Fibroblast of lung (primary cell): ENCODE data around the gene NTRK2. TPM values are rescaled to one million over a fixed set of nuclear protein-coding genes. Genes with fewer than 3 reads are reported as not detected.

Source experiments
- DNase-seq, 2 donors: peaks; one replicate each; pipeline versions ENCODE4 v3.0.0 to v3.0.0-alpha.2; 2010; ENCODE audit warnings: low read depth in 2 of 2
- H2AFZ ChIP-seq: 2 replicates; pipeline ENCODE4 v1.5.1; 2012; ENCODE audit warnings: low read length, control low read depth, inconsistent platforms
- H3K27ac ChIP-seq: 2 replicates; pipeline ENCODE4 v1.5.1; 2011; ENCODE audit warnings: low read length, control low read depth; ENCODE audit not compliant: insufficient read depth
- H3K27me3 ChIP-seq: 2 replicates; pipeline ENCODE4 v1.5.1; 2011; ENCODE audit warnings: mild to moderate bottlenecking, low read length; ENCODE audit not compliant: control insufficient read depth, insufficient read depth
- H3K36me3 ChIP-seq: 2 replicates; pipeline ENCODE4 v1.5.1; 2011; ENCODE audit warnings: low read length; ENCODE audit not compliant: control insufficient read depth, insufficient read depth
- H3K4me1 ChIP-seq: 2 replicates; pipeline ENCODE4 v1.5.1; 2011; ENCODE audit warnings: low read length; ENCODE audit not compliant: control insufficient read depth, insufficient read depth; ENCODE audit errors: extremely low read depth
- H3K4me2 ChIP-seq: 2 replicates; pipeline ENCODE4 v1.5.1; 2011; ENCODE audit warnings: low read length, control low read depth; ENCODE audit not compliant: insufficient read depth; ENCODE audit errors: extremely low read depth
- H3K4me3 ChIP-seq, 4 experiments: fragments of 200-600 bp in 1 of 4; sonication (generic) in 1 of 4; replicated peaks in 1 of 4; 2 replicates each; pipeline ENCODE4 v1.5.1; 2011 to 2016; ENCODE audit warnings: low read length in 4 of 4, low read depth in 3 of 4, mild to moderate bottlenecking in 3 of 4, control low read depth in 2 of 4, inconsistent platforms in 1 of 4, mixed read lengths in 1 of 4; ENCODE audit not compliant: insufficient read depth in 1 of 4; ENCODE audit errors: control extremely low read depth in 1 of 4
- H3K79me2 ChIP-seq: 2 replicates; pipeline ENCODE4 v1.5.1; 2012; ENCODE audit warnings: mild to moderate bottlenecking, low read length, inconsistent platforms; ENCODE audit not compliant: control insufficient read depth, insufficient read depth
- H3K9ac ChIP-seq: 2 replicates; pipeline ENCODE4 v1.5.1; 2011; ENCODE audit warnings: mild to moderate bottlenecking, low read length, control low read depth; ENCODE audit not compliant: insufficient read depth
- H3K9me3 ChIP-seq: 2 replicates; pipeline ENCODE4 v1.5.1; 2012; ENCODE audit warnings: low read depth, low read length; ENCODE audit not compliant: control insufficient read depth, insufficient read depth
- H4K20me1 ChIP-seq: 2 replicates; pipeline ENCODE4 v1.5.1; 2011; ENCODE audit warnings: low read length; ENCODE audit not compliant: control insufficient read depth, insufficient read depth; ENCODE audit errors: extremely low read depth
- EZH2 ChIP-seq: IDR thresholded peaks from 2 replicates; pipeline ENCODE4 v1.5.1; 2012; ENCODE audit warnings: low read length, control low read depth, mild to moderate bottlenecking; ENCODE audit errors: missing control alignments
- polyA plus RNA-seq, 2 donors: library from polyadenylated mRNA; depleted of rRNA in 1 of 2; stranded (reverse) in 1 of 2; unstranded in 1 of 2; fragments of >200 nt; gene quantifications; 2 replicates each; pipeline ENCODE4 v1.2.1, GENCODE V29; 2011 to 2012; ENCODE audit warnings: missing spikeins in 1 of 2
- total RNA-seq: library from RNA; depleted of rRNA; stranded (reverse); fragments of >200 nt; gene quantifications from 2 replicates; pipeline ENCODE4 v1.2.1, GENCODE V29; 2014
- TF ChIP-seq, protein P1 (sequence below), 2 donors: IDR thresholded peaks in 1 of 2; conservative IDR thresholded peaks in 1 of 2; 1 replicate in 1 of 2; 2 replicates in 1 of 2; pipeline ENCODE4 v1.5.1; 2011 to 2012; ENCODE audit warnings: low read length in 2 of 2, control low read depth in 1 of 2, inconsistent platforms in 1 of 2, low read depth in 1 of 2, mild to moderate bottlenecking in 1 of 2

The NTRK2 gene
- total and polyA plus RNA-seq, 2 donors (not counting 1 experiment from before 2014, with no cell fraction given) = 0.66 to 1.1 TPM

DNA sequence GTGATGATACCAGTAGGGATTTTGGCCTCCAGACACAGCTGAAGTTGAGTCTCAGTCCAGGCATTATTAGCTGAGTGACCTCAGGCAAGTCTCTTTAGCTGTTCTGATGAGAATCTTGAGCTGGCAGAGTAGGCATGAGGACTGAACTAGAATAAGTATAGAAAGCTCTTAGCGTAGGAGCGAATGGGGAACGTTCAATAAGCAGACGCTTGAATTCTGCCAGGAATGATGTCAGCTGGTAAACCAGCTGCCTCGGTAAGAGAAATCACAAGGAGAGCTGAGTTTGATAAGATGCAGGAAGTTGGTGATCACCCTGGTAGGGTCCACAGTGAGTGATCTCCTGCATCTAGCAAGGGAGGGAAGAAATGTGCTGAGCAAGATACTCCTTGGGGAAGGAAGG is 280.4 kb downstream of the NTRK2 start:
- no peak for TF ChIP-seq EZH2
- TF ChIP-seq, protein P1, sequence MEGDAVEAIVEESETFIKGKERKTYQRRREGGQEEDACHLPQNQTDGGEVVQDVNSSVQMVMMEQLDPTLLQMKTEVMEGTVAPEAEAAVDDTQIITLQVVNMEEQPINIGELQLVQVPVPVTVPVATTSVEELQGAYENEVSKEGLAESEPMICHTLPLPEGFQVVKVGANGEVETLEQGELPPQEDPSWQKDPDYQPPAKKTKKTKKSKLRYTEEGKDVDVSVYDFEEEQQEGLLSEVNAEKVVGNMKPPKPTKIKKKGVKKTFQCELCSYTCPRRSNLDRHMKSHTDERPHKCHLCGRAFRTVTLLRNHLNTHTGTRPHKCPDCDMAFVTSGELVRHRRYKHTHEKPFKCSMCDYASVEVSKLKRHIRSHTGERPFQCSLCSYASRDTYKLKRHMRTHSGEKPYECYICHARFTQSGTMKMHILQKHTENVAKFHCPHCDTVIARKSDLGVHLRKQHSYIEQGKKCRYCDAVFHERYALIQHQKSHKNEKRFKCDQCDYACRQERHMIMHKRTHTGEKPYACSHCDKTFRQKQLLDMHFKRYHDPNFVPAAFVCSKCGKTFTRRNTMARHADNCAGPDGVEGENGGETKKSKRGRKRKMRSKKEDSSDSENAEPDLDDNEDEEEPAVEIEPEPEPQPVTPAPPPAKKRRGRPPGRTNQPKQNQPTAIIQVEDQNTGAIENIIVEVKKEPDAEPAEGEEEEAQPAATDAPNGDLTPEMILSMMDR (conservative IDR thresholded peaks at IDR 0.05 in 1 of 2, IDR thresholded peaks at IDR 0.05 in 1 of 2; ENCODE audit: low read depth in 1 of 2, low read length in 2 of 2) = no peak
- H3K9me3 ChIP-seq = no peaks in the 10 kb centered on the region
- no peak overlapping the region for H2AFZ ChIP-seq
- H3K4me2 ChIP-seq = no peak overlapping the region
- H4K20me1 ChIP-seq = no peaks in the 10 kb centered on the region
- H3K4me3 ChIP-seq = no peak overlapping the region
- no peaks in the 10 kb centered on the region for H3K79me2 ChIP-seq
- H3K36me3 ChIP-seq = no peaks in the 10 kb centered on the region
- no peaks in the 10 kb centered on the region for H3K27me3 ChIP-seq
- no peak for DNase-seq
- H3K27ac ChIP-seq = no peak overlapping the region
- H3K4me1 ChIP-seq = no peaks in the 10 kb centered on the region
- no peak overlapping the region for H3K9ac ChIP-seq

DNA sequence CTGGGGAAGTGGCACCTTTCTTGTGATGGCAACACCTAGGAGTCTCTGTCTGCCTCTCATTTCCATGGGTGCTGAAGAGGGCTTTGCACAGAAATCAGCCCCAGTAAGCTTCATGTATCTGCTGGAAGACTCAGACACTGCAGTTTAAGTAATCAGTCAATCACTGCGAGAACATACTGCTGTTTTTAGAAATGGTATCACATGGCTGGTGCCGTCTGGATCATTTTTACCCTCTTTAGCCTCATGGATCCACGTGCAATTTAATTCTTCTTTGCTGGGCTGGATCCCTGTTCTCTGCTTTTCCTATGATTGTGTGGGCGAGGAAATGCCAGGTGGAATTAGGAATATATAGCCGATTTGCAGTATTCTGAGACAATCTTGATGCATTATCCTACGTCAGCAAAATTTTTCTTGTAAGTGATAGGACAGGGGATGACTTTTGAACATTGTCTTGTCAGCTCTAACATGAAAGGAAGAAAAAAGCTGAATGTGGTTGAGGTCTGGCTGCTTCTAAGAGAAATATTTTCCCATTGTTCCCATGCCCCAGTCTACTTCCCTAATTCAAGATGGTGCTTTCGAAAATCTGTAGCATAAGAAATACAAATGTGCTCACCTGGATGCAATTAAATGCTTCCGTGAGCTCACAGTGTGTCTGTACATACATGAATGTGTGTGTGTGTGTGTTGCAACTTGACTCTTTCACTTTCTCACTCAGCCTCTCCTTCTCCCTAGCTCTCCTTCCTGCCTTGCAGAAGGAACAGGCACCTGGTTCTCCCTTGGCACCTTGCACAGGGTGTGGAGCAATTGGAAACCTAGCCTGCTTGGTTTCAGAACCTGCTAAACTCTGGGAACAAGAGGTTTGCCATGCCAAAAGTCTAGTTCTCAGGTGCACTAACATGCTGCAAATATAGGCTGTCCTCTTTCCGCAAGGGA is 281.6 kb downstream of the NTRK2 start:
- DNase-seq = no peak
- H3K4me1 ChIP-seq = no peaks in the 10 kb centered on the region
- no peaks in the 10 kb centered on the region for H3K27me3 ChIP-seq
- no peaks in the 10 kb centered on the region for H3K79me2 ChIP-seq
- TF ChIP-seq, protein P1 (conservative IDR thresholded peaks at IDR 0.05 in 1 of 2, IDR thresholded peaks at IDR 0.05 in 1 of 2; ENCODE audit: low read depth in 1 of 2, low read length in 2 of 2) = no peak
- no peak for TF ChIP-seq EZH2
- H3K4me3 ChIP-seq = no peak overlapping the region
- H3K36me3 ChIP-seq = no peaks in the 10 kb centered on the region
- H3K9me3 ChIP-seq = no peaks in the 10 kb centered on the region
- no peak overlapping the region for H2AFZ ChIP-seq
- no peaks in the 10 kb centered on the region for H4K20me1 ChIP-seq
- H3K27ac ChIP-seq = no peak overlapping the region
- H3K9ac ChIP-seq = no peak overlapping the region
- no peak overlapping the region for H3K4me2 ChIP-seq

DNA sequence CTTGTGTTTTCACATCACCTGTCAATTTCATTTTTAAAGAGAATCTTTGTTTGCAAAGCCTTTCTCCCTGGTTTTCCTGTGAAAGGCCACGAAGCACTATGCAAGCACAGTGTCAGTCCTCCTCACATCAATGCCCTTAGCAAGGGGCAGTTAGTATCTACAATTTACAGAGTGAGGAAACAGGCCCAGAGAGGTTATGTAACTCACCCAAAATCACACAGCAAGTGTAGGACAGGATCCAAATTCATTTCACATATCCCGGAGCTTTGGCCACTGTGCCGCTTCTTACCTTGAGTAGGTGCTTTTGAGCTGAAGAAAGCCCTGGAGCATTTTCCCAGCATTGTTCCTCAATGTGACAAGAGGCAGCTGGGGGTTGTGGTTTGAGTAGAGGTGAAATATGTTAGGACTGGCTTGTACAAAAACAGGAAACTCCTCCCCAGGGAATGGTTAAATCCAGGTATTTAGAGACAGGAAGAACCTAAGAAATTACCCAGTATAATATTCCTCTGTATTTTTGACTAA is 283.8 kb downstream of the NTRK2 start:
- Histone ChIP-seq H3K36me3 (no peaks in the 10 kb centered on the region), H3K27me3 (no peaks in the 10 kb centered on the region), H3K9ac (no peak overlapping the region), H2AFZ (no peak overlapping the region), H3K4me2 (no peak overlapping the region), H3K4me1 (no peaks in the 10 kb centered on the region), H4K20me1 (no peaks in the 10 kb centered on the region), H3K79me2 (no peaks in the 10 kb centered on the region), H3K9me3 (no peaks in the 10 kb centered on the region), H3K27ac (no peak overlapping the region), H3K4me3 (no peak overlapping the region)
- no peak for DNase-seq
- TF ChIP-seq, protein P1 (conservative IDR thresholded peaks at IDR 0.05 in 1 of 2, IDR thresholded peaks at IDR 0.05 in 1 of 2; ENCODE audit: low read depth in 1 of 2, low read length in 2 of 2) = no peak
- no peak for TF ChIP-seq EZH2
